ENCODE measurements around the gene RASGRP4.

The RASGRP4 gene

GRCh38 chr19:38374332-38375097 lies 51.5 kb downstream of the RASGRP4 start, which contains the start of gene PSMD8:
PSMD8 (plus strand) TSS chr19:38374571; CDS start chr19:38374602, 31 bp downstream.
- H3K9ac ChIP-seq (ENCODE audit: low read depth, low read length, poor library complexity, severe bottlenecking) = peak within 1 kb of the TSS; percentile 83
- H3K9me3 ChIP-seq (ENCODE audit: insufficient read depth, low read depth, low read length) = no peaks in the 10 kb centered on the region
- H3K4me2 ChIP-seq (ENCODE audit: low read depth, low read length, poor library complexity, severe bottlenecking) = peak within 1 kb of the TSS; percentile 99
- H4K20me1 ChIP-seq (ENCODE audit: insufficient read depth, low read length, poor library complexity, severe bottlenecking) = peaks cover 21% of the 10 kb centered on the region
- no peaks in the 10 kb centered on the region for H3K9me2 ChIP-seq (replicated peaks; ENCODE audit: low read depth, low read length)
- H3K36me3 ChIP-seq (ENCODE audit: insufficient read depth, low read length) = peaks cover 6% of the 10 kb centered on the region; the same call in 1 of the 2 replicates
- peaks cover 20% of the 10 kb centered on the region for H3K4me1 ChIP-seq (ENCODE audit: insufficient read depth, low read length, poor library complexity, severe bottlenecking)
- no peaks in the 10 kb centered on the region for H3K27me3 ChIP-seq (ENCODE audit: insufficient read depth, low read length, poor library complexity, severe bottlenecking)
- H3K4me3 ChIP-seq (ENCODE audit: low read length, poor library complexity, severe bottlenecking) = peak within 1 kb of the TSS; percentile 80
- H3K79me2 ChIP-seq (ENCODE audit: insufficient read depth, low read length) = peaks cover 48% of the 10 kb centered on the region
- no peak for TF ChIP-seq EZH2phosphoT487 (IDR thresholded peaks at IDR 0.05; ENCODE audit: borderline replicate concordance)
- TF ChIP-seq, protein P1, sequence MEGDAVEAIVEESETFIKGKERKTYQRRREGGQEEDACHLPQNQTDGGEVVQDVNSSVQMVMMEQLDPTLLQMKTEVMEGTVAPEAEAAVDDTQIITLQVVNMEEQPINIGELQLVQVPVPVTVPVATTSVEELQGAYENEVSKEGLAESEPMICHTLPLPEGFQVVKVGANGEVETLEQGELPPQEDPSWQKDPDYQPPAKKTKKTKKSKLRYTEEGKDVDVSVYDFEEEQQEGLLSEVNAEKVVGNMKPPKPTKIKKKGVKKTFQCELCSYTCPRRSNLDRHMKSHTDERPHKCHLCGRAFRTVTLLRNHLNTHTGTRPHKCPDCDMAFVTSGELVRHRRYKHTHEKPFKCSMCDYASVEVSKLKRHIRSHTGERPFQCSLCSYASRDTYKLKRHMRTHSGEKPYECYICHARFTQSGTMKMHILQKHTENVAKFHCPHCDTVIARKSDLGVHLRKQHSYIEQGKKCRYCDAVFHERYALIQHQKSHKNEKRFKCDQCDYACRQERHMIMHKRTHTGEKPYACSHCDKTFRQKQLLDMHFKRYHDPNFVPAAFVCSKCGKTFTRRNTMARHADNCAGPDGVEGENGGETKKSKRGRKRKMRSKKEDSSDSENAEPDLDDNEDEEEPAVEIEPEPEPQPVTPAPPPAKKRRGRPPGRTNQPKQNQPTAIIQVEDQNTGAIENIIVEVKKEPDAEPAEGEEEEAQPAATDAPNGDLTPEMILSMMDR (conservative IDR thresholded peaks at IDR 0.05; ENCODE audit: low read length) = no peak
- no peaks in the 10 kb centered on the region for H3F3A ChIP-seq (ENCODE audit: low read depth)
- peak within 1 kb of the TSS; percentile 87 for H2AFZ ChIP-seq (ENCODE audit: low read length)

- Histone ChIP-seq H3K9me2 (replicated peaks; ENCODE audit: low read depth, low read length) (no peaks in the 10 kb centered on the region), H3K4me1 (ENCODE audit: insufficient read depth, low read length, poor library complexity, severe bottlenecking) (peaks cover 20% of the 10 kb centered on the region), H3K4me3 (ENCODE audit: low read length, poor library complexity, severe bottlenecking) (peak overlapping the region; percentile 72), H3K36me3 (ENCODE audit: insufficient read depth, low read length) (peaks cover under 1% of the 10 kb centered on the region; the same call in 1 of the 2 replicates), H3K9me3 (ENCODE audit: insufficient read depth, low read depth, low read length) (no peaks in the 10 kb centered on the region), H3K9ac (ENCODE audit: low read depth, low read length, poor library complexity, severe bottlenecking) (peak overlapping the region; percentile 70), H2AFZ (ENCODE audit: low read length) (peak overlapping the region; percentile 87), H3K79me2 (ENCODE audit: insufficient read depth, low read length) (peaks cover 42% of the 10 kb centered on the region), H4K20me1 (ENCODE audit: insufficient read depth, low read length, poor library complexity, severe bottlenecking) (peaks cover 21% of the 10 kb centered on the region), H3K27me3 (ENCODE audit: insufficient read depth, low read length, poor library complexity, severe bottlenecking) (no peaks in the 10 kb centered on the region), H3F3A (ENCODE audit: low read depth) (no peaks in the 10 kb centered on the region), H3K4me2 (ENCODE audit: low read depth, low read length, poor library complexity, severe bottlenecking) (peak overlapping the region; percentile 91)
- no peak for TF ChIP-seq EZH2phosphoT487 (IDR thresholded peaks at IDR 0.05; ENCODE audit: borderline replicate concordance)
- TF ChIP-seq, protein P1 (conservative IDR thresholded peaks at IDR 0.05; ENCODE audit: low read length) = no peak
Observed at GRCh38 chr19:38373907-38374331, 52.1 kb downstream of the RASGRP4 start.

GRCh38 chr19:38371081-38371480 lies 54.9 kb downstream of the RASGRP4 start:
- no peaks in the 10 kb centered on the region for H3K36me3 ChIP-seq (ENCODE audit: insufficient read depth, low read length)
- no peaks in the 10 kb centered on the region for H3K27me3 ChIP-seq (ENCODE audit: insufficient read depth, low read length, poor library complexity, severe bottlenecking)
- no peaks in the 10 kb centered on the region for H3K9me2 ChIP-seq (replicated peaks; ENCODE audit: low read depth, low read length)
- H4K20me1 ChIP-seq (ENCODE audit: insufficient read depth, low read length, poor library complexity, severe bottlenecking) = peaks cover 9% of the 10 kb centered on the region
- no peak overlapping the region for H3K4me3 ChIP-seq (ENCODE audit: low read length, poor library complexity, severe bottlenecking)
- no peaks in the 10 kb centered on the region for H3K9me3 ChIP-seq (ENCODE audit: insufficient read depth, low read depth, low read length)
- peaks cover 15% of the 10 kb centered on the region for H3K4me1 ChIP-seq (ENCODE audit: insufficient read depth, low read length, poor library complexity, severe bottlenecking)
- no peak overlapping the region for H3K9ac ChIP-seq (ENCODE audit: low read depth, low read length, poor library complexity, severe bottlenecking)
- H3F3A ChIP-seq (ENCODE audit: low read depth) = no peaks in the 10 kb centered on the region
- H2AFZ ChIP-seq (ENCODE audit: low read length) = no peak overlapping the region
- H3K79me2 ChIP-seq (ENCODE audit: insufficient read depth, low read length) = peaks cover 15% of the 10 kb centered on the region
- H3K4me2 ChIP-seq (ENCODE audit: low read depth, low read length, poor library complexity, severe bottlenecking) = no peak overlapping the region
- TF ChIP-seq, protein P1 (conservative IDR thresholded peaks at IDR 0.05; ENCODE audit: low read length) = no peak
- no peak for TF ChIP-seq EZH2phosphoT487 (IDR thresholded peaks at IDR 0.05; ENCODE audit: borderline replicate concordance)
